Astrocyte (in vitro differentiated cells and primary cell): Measurements from ENCODE around the gene BTBD16.

Experiments
- EZH2 ChIP-seq: IDR thresholded peaks from 2 replicates; pipeline ENCODE4 v1.6.1; 2012; ENCODE audit warnings: mild to moderate bottlenecking, low read length, inconsistent platforms; ENCODE audit not compliant: insufficient read depth
- TF ChIP-seq, protein P1 (sequence below): IDR thresholded peaks from 2 replicates; pipeline ENCODE4 v1.5.1; 2011; ENCODE audit warnings: low read depth, mild to moderate bottlenecking, inconsistent platforms, low read length, moderate library complexity; ENCODE audit not compliant: insufficient read depth

DNA sequence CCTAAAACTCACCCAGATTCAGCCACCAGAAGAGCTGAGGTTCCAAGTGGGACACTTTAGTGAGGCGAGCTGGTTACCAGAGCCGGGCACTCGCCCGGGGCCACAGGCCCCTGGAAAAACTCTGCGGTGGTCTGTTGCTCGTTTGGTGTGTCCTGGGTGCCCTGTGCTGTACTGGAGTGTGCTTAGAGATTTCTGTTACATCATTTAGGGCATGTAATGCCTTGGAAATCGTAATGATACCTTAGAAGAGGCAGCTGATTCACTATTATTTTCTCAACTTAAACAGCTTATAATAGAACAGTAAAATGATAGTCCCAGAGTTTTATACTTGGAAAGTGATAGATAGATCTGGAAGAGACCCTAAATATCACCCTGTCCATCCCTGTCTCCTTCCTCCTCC lies 48.5 kb upstream of the BTBD16 start:
- TF ChIP-seq, protein P1, sequence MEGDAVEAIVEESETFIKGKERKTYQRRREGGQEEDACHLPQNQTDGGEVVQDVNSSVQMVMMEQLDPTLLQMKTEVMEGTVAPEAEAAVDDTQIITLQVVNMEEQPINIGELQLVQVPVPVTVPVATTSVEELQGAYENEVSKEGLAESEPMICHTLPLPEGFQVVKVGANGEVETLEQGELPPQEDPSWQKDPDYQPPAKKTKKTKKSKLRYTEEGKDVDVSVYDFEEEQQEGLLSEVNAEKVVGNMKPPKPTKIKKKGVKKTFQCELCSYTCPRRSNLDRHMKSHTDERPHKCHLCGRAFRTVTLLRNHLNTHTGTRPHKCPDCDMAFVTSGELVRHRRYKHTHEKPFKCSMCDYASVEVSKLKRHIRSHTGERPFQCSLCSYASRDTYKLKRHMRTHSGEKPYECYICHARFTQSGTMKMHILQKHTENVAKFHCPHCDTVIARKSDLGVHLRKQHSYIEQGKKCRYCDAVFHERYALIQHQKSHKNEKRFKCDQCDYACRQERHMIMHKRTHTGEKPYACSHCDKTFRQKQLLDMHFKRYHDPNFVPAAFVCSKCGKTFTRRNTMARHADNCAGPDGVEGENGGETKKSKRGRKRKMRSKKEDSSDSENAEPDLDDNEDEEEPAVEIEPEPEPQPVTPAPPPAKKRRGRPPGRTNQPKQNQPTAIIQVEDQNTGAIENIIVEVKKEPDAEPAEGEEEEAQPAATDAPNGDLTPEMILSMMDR: no peak
- TF ChIP-seq EZH2: no peak
